HG02759 (cell line): Measurements from ENCODE around the gene DDX42.
"Not testable (repeated sequence)": the region's sequence is repeated elsewhere in the genome, so short reads cannot be mapped to it uniquely, and the experiment has no call there.

Experiments
- ATAC-seq: cut with Tn5 transposase; IDR thresholded peaks from one replicate; pipeline ENCODE4 v1.9.1; 2021; ENCODE audit warnings: mild to moderate bottlenecking, moderate library complexity; ENCODE audit not compliant: unreplicated experiment

DDX42 gene

DNA sequence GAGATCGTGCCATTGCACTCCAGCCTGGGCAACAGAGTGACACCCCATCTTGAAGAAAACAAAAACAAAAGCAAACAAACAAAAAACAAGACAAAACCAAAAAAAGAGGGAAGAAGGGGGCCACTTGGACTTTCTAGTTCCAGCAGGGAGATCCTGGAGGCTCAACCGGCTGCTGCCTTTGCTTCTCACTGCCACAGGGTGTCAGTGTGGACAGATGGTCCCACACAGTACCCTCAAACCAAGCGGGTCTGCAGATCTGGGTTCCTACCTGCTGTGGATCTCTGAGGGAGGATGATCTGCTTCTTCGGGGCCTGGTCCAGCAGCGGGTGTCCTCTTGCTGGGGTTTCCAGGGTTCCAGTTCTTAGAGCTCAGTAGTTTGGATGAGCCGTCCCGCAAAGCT lies 92.7 kb downstream of the DDX42 start:
- not testable (repeated sequence) for ATAC-seq
